Natural killer cell (primary cell): Measurements from ENCODE around the gene FAM110A. TPM values are rescaled to one million over a fixed set of nuclear protein-coding genes. Genes with fewer than 3 reads are reported as not detected.

Source experiments
- ATAC-seq, 3 donors: fragments of 150-1000 bp in 2 of 3; fragments of 200-7000 bp in 1 of 3; cut with Tn5 transposase; 1 replicate in 1 of 3; 2 replicates in 2 of 3; pipeline ENCODE4 v1.10.0; 2021; ENCODE audit warnings: mild to moderate bottlenecking in 2 of 3, moderate library complexity in 2 of 3
- DNase-seq, 2 donors: peaks; one replicate each; pipeline versions ENCODE4 v3.0.0 to v3.0.0-alpha.2; 2013 to 2021; ENCODE audit warnings: mixed read lengths in 1 of 2
- H3K27ac ChIP-seq: one replicate; pipeline ENCODE4 v1.5.1; 2013; ENCODE audit warnings: mild to moderate bottlenecking, low read length
- H3K27me3 ChIP-seq: one replicate; pipeline ENCODE4 v1.6.1; 2013; ENCODE audit warnings: low read length; ENCODE audit not compliant: control insufficient read depth, insufficient read depth
- H3K36me3 ChIP-seq: one replicate; pipeline ENCODE4 v1.6.1; 2013; ENCODE audit warnings: low read length; ENCODE audit not compliant: control insufficient read depth, insufficient read depth
- H3K4me1 ChIP-seq: one replicate; pipeline ENCODE4 v1.6.1; 2013; ENCODE audit warnings: low read length; ENCODE audit not compliant: control insufficient read depth, insufficient read depth
- H3K4me3 ChIP-seq: one replicate; pipeline ENCODE4 v1.5.1; 2013; ENCODE audit warnings: low read length
- H3K9me3 ChIP-seq: one replicate; pipeline ENCODE4 v1.6.1; 2013; ENCODE audit warnings: low read length; ENCODE audit not compliant: control insufficient read depth, insufficient read depth
- H3K27ac Mint-ChIP-seq, 2 donors: one replicate each; pipeline ENCODE4 v1.8.0; 2022; ENCODE audit warnings: mild to moderate bottlenecking in 2 of 2, mixed read lengths in 2 of 2, moderate library complexity in 1 of 2
- H3K27me3 Mint-ChIP-seq, 2 donors: one replicate each; pipeline ENCODE4 v1.8.0; 2022; ENCODE audit warnings: low read depth in 2 of 2, mixed read lengths in 2 of 2
- H3K36me3 Mint-ChIP-seq: one replicate; pipeline ENCODE4 v1.8.0; 2022; ENCODE audit warnings: mixed read lengths
- H3K4me1 Mint-ChIP-seq, 2 donors: one replicate each; pipeline ENCODE4 v1.8.0; 2022; ENCODE audit warnings: mixed read lengths in 2 of 2
- H3K4me3 Mint-ChIP-seq: one replicate; pipeline ENCODE4 v1.8.0; 2022; ENCODE audit warnings: mild to moderate bottlenecking, moderate library complexity, mixed read lengths
- H3K9me3 Mint-ChIP-seq, 2 donors: one replicate each; pipeline ENCODE4 v1.8.0; 2022; ENCODE audit warnings: mixed read lengths in 2 of 2
- CTCF ChIP-seq: fragments of 200-600 bp; IDR thresholded peaks from one replicate; pipeline ENCODE4 v1.8.0; 2022; ENCODE audit warnings: antibody characterized with exemption
- WGBS: methylation state at CpG from one replicate; pipeline ENCODE4 v1.1.7; 2013; ENCODE audit warnings: missing lambda C conversion rate; ENCODE audit not compliant: insufficient coverage; 5-methylcytosine and 5-hydroxymethylcytosine counted together
- intact Hi-C: fragments of 100-400 bp; cut with micrococcal nuclease; formaldehyde crosslinking; loops from one replicate; pipeline ENCODE4 v1.14.2; 2022
- total RNA-seq, 4 donors: library from RNA; stranded (reverse); fragments of 120-200 nt in 1 of 4; gene quantifications; one replicate each; pipeline versions ENCODE4 v1.2.3 to v1.2.4, GENCODE V29; 2013 to 2022

FAM110A gene
- total RNA-seq, 3 donors from 2014 or later (not counting 1 experiment from before 2014, with no cell fraction given): 25.1 to 91.0 (median 31.8) TPM

DNA sequence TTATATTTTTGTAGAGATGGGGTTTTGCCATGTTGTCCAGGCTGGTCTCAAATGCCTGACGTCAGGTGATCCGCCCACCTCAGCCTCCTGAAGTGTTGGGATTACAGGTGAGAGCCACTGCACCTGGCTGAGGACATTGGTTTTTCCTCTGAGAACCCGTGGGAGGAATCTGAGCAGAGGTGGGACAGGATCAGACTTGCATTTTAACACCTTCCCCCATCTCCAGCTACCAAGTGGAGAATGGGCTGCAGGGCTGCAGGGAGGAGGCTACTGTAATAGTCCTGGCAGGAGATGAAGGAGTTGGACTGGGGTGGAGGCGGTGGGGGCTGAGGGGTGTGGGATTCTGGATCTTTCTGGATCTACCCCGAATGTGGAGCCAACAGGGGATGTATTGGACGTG lies 24.5 kb downstream of the FAM110A start:
- Mint-ChIP-seq H3K9me3 (no peaks in the 10 kb centered on the region), H3K27ac (no peak overlapping the region), H3K4me3 (no peak overlapping the region), H3K27me3 (no peaks in the 10 kb centered on the region), H3K36me3 (no peaks in the 10 kb centered on the region), H3K4me1 (peaks cover 36 to 47% of the 10 kb centered on the region in 2 donors)
- WGBS: 96% methylated on average over 6 of the region's 6 CpGs
- H3K4me1 ChIP-seq: peaks cover 27% of the 10 kb centered on the region
- no peaks in the 10 kb centered on the region for H3K36me3 ChIP-seq
- no peak overlapping the region for H3K4me3 ChIP-seq
- no peaks in the 10 kb centered on the region for H3K9me3 ChIP-seq
- ATAC-seq (no peak), DNase-seq (no peak)
- no peak for TF ChIP-seq CTCF
- no peaks in the 10 kb centered on the region for H3K27me3 ChIP-seq
- H3K27ac ChIP-seq: no peak overlapping the region
- intact Hi-C loops: no loop called here

GRCh38 chr20:859751-860231 lies 26.3 kb downstream of the FAM110A start:
- WGBS: 50% methylated on average over 3 of the region's 3 CpGs
- no peaks in the 10 kb centered on the region for H3K36me3 Mint-ChIP-seq
- H3K4me1 Mint-ChIP-seq: peaks cover 32 to 38% of the 10 kb centered on the region in 2 donors
- no peak overlapping the region for H3K4me3 Mint-ChIP-seq
- H3K27ac ChIP-seq: no peak overlapping the region
- intact Hi-C loops: no loop called here
- H3K27me3 Mint-ChIP-seq: no peaks in the 10 kb centered on the region
- H3K9me3 ChIP-seq: no peaks in the 10 kb centered on the region
- H3K27ac Mint-ChIP-seq: no peak overlapping the region
- TF ChIP-seq CTCF: no peak
- DNase-seq (no peak), ATAC-seq (no peak)
- H3K4me3 ChIP-seq: no peak overlapping the region
- H3K36me3 ChIP-seq: no peaks in the 10 kb centered on the region
- no peaks in the 10 kb centered on the region for H3K9me3 Mint-ChIP-seq
- peaks cover 27% of the 10 kb centered on the region for H3K4me1 ChIP-seq
- no peaks in the 10 kb centered on the region for H3K27me3 ChIP-seq

GRCh38 chr20:860891-861290 lies 27.4 kb downstream of the FAM110A start:
- Histone ChIP-seq H3K9me3 (no peaks in the 10 kb centered on the region), H3K27me3 (no peaks in the 10 kb centered on the region), H3K4me3 (no peak overlapping the region), H3K27ac (no peak overlapping the region), H3K36me3 (no peaks in the 10 kb centered on the region), H3K4me1 (peaks cover 19% of the 10 kb centered on the region)
- peaks cover 27 to 30% of the 10 kb centered on the region in 2 donors for H3K4me1 Mint-ChIP-seq
- no peaks in the 10 kb centered on the region for H3K27me3 Mint-ChIP-seq
- H3K4me3 Mint-ChIP-seq: no peak overlapping the region
- no peak for ATAC-seq
- TF ChIP-seq CTCF: no peak
- intact Hi-C loops: no loop called here
- H3K9me3 Mint-ChIP-seq: no peaks in the 10 kb centered on the region
- no peak overlapping the region for H3K27ac Mint-ChIP-seq
- H3K36me3 Mint-ChIP-seq: no peaks in the 10 kb centered on the region
- DNase-seq: no peak
- WGBS: 100% methylated on average over 1 of the region's 2 CpGs

DNA sequence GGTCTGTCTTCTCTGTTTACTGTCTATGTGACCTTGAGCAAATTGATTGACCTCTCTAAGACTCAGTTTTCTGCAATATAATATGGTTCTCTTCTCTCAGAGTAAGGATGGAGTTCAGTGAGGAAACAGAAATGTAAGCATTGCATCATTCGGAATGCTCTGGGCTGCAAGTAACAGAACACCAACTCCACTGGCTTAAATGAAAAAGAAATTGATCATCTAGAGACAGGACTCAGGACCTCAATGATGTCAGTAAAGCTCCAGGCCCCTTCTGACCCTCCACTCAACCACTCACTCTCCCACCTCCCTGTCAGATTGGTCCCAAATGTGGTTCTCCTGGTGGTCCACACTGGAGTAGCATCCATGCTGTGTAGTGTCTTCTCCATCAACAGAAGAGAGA lies 31.9 kb downstream of the FAM110A start:
- no peaks in the 10 kb centered on the region for H3K36me3 Mint-ChIP-seq
- H3K9me3 ChIP-seq: no peaks in the 10 kb centered on the region
- TF ChIP-seq CTCF: no peak
- ATAC-seq (no peak), DNase-seq (no peak)
- no peak overlapping the region for H3K27ac ChIP-seq
- 100% methylated on average over 1 of the region's 1 CpG for WGBS
- H3K4me1 ChIP-seq: no peaks in the 10 kb centered on the region
- intact Hi-C loops: no loop called here
- no peak overlapping the region for H3K27ac Mint-ChIP-seq
- no peaks in the 10 kb centered on the region for H3K27me3 Mint-ChIP-seq
- no peak overlapping the region for H3K4me3 Mint-ChIP-seq
- H3K4me3 ChIP-seq: no peak overlapping the region
- H3K27me3 ChIP-seq: no peaks in the 10 kb centered on the region
- H3K9me3 Mint-ChIP-seq: no peaks in the 10 kb centered on the region
- H3K36me3 ChIP-seq: no peaks in the 10 kb centered on the region
- no peaks in the 10 kb centered on the region for H3K4me1 Mint-ChIP-seq
